ENCODE data around the gene CAND1. TPM values are rescaled to one million over a fixed set of nuclear protein-coding genes. Genes with fewer than 3 reads are reported as not detected.

The CAND1 gene
- total RNA-seq, 5 donors from 2014 or later (not counting 1 experiment from before 2014, with no cell fraction given) = 91.4 to 113 (median 107) TPM

DNA sequence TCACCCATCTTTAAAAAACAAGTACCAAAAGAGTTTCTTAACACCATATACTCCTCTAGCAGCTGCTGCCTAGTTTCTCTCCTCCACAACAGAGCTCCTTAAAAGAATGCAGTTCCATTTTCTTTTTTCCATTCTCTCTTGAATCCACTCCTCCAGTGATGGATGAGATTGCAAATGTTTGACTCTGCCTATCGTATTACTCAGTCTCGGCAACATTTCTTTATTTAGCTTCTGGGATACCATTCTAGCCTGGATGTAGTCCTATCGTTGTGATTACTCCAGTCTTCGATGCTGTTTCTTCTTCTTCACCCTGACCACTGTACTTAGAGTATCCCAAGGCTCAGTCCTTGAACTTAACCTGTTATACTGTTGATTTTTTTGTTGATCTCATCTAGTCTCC is 30.8 kb downstream of the CAND1 start:
- WGBS (ENCODE audit: insufficient coverage) = 100% methylated on average over 2 of the region's 4 CpGs
- POLR2A ChIA-PET = interaction anchor here (0.5 to 0.8 kb wide), 3 partner anchors 12 to 935 kb away, joined by 3 to 6 read pairs (median 4); no protein-coding TSS in a partner anchor
- Histone ChIP-seq H3K9me3 (no peaks in the 10 kb centered on the region), H3K4me1 (ENCODE audit: control insufficient read depth in 1 of 2, extremely low read depth in 1 of 2, insufficient read depth in 2 of 2, low read length in 2 of 2) (no peaks in the 10 kb centered on the region), H3K4me3 (ENCODE audit: control insufficient read depth in 1 of 2, extremely low read depth in 1 of 2, low read length in 1 of 2) (no peak overlapping the region), H3K36me3 (ENCODE audit: control insufficient read depth in 2 of 2, extremely low read depth in 1 of 2, insufficient read depth in 1 of 2, low read length in 1 of 2) (peaks cover 0 to 52% of the 10 kb centered on the region in 2 donors), H3K27me3 (replicated peaks in 1 of 2; ENCODE audit: control insufficient read depth in 2 of 2, extremely low read depth in 1 of 2, insufficient read depth in 2 of 2, low read length in 1 of 2) (no peaks in the 10 kb centered on the region), H3K27ac (ENCODE audit: low read length) (no peak overlapping the region)
- H3K4me1 Mint-ChIP-seq = peaks cover 17 to 28% (median 22%) of the 10 kb centered on the region in 3 donors
- H3K9me3 Mint-ChIP-seq = no peaks in the 10 kb centered on the region
- ATAC-seq (replicated peaks in 1 of 4) (no peak), DNase-seq (no peak)
- peaks cover 70% of the 10 kb centered on the region for H3K36me3 Mint-ChIP-seq
- CTCF ChIA-PET = interaction anchor here in 1 of 2 donors (1.9 kb wide), 1 partner anchor 31 kb away, joined by 5 read pairs; the partner anchor contains the start of gene CAND1
- no peak overlapping the region for H3K27ac Mint-ChIP-seq
- H3K4me3 Mint-ChIP-seq = no peak overlapping the region
- H3K27me3 Mint-ChIP-seq = no peaks in the 10 kb centered on the region

DNA sequence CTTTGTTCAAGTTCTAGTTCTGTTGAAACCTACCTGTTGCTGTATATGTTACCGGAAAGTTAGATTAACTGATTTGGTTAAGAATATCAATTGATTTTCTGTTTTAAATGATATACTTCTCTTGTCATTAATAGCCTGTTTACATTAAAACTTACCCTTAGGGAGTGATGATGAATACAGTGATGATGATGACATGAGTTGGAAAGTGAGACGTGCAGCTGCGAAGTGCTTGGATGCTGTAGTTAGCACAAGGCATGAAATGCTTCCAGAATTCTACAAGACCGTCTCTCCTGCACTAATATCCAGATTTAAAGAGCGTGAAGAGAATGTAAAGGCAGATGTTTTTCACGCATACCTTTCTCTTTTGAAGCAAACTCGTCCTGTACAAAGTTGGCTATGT is 33.0 kb downstream of the CAND1 start:
- no peaks in the 10 kb centered on the region for H3K9me3 ChIP-seq
- Mint-ChIP-seq H3K36me3 (peaks cover 71% of the 10 kb centered on the region), H3K4me3 (no peak overlapping the region), H3K27me3 (no peaks in the 10 kb centered on the region), H3K4me1 (peaks cover 9 to 15% (median 10%) of the 10 kb centered on the region in 3 donors), H3K27ac (no peak overlapping the region), H3K9me3 (no peaks in the 10 kb centered on the region)
- no peaks in the 10 kb centered on the region for H3K4me1 ChIP-seq (ENCODE audit: control insufficient read depth in 1 of 2, extremely low read depth in 1 of 2, insufficient read depth in 2 of 2, low read length in 2 of 2)
- peaks cover 0 to 58% of the 10 kb centered on the region in 2 donors for H3K36me3 ChIP-seq (ENCODE audit: control insufficient read depth in 2 of 2, extremely low read depth in 1 of 2, insufficient read depth in 1 of 2, low read length in 1 of 2)
- ChIA-PET CTCF (interaction anchor here in 1 of 2 donors (0.5 to 1.9 kb wide), 2 partner anchors 15 to 33 kb away, joined by 3 to 5 read pairs; partner anchors contain the start of gene CAND1), POLR2A (no interaction called here)
- no peak overlapping the region for H3K4me3 ChIP-seq (ENCODE audit: control insufficient read depth in 1 of 2, extremely low read depth in 1 of 2, low read length in 1 of 2)
- 100% methylated on average over 2 of the region's 7 CpGs for WGBS (ENCODE audit: insufficient coverage)
- H3K27ac ChIP-seq (ENCODE audit: low read length) = no peak overlapping the region
- ATAC-seq (replicated peaks in 1 of 4) (no peak), DNase-seq (no peak)
- H3K27me3 ChIP-seq (replicated peaks in 1 of 2; ENCODE audit: control insufficient read depth in 2 of 2, extremely low read depth in 1 of 2, insufficient read depth in 2 of 2, low read length in 1 of 2) = no peaks in the 10 kb centered on the region

DNA sequence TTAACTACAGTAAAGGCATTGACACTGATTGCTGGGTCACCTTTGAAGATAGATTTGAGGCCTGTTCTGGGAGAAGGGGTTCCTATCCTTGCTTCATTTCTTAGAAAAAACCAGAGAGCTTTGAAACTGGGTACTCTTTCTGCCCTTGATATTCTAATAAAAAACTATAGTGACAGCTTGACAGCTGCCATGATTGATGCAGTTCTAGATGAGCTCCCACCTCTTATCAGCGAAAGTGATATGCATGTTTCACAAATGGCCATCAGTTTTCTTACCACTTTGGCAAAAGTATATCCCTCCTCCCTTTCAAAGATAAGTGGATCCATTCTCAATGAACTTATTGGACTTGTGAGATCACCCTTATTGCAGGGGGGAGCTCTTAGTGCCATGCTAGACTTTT is 36.4 kb downstream of the CAND1 start:
- no peaks in the 10 kb centered on the region for H3K4me1 ChIP-seq (ENCODE audit: control insufficient read depth in 1 of 2, extremely low read depth in 1 of 2, insufficient read depth in 2 of 2, low read length in 2 of 2)
- no peak overlapping the region for H3K27ac Mint-ChIP-seq
- peaks cover 0 to 3% (median 2%) of the 10 kb centered on the region in 3 donors for H3K4me1 Mint-ChIP-seq
- H3K36me3 Mint-ChIP-seq = peaks cover 69% of the 10 kb centered on the region
- no peak overlapping the region for H3K27ac ChIP-seq (ENCODE audit: low read length)
- H3K4me3 Mint-ChIP-seq = no peak overlapping the region
- H3K9me3 ChIP-seq = no peaks in the 10 kb centered on the region
- no peaks in the 10 kb centered on the region for H3K27me3 ChIP-seq (replicated peaks in 1 of 2; ENCODE audit: control insufficient read depth in 2 of 2, extremely low read depth in 1 of 2, insufficient read depth in 2 of 2, low read length in 1 of 2)
- CTCF ChIA-PET = interaction anchor here (0.5 to 1.2 kb wide), 2 partner anchors 8 to 18 kb away, joined by 3 to 5 read pairs; no protein-coding TSS in a partner anchor
- H3K4me3 ChIP-seq (ENCODE audit: control insufficient read depth in 1 of 2, extremely low read depth in 1 of 2, low read length in 1 of 2) = no peak overlapping the region
- DNase-seq = no peak
- peaks cover 0 to 73% of the 10 kb centered on the region in 2 donors for H3K36me3 ChIP-seq (ENCODE audit: control insufficient read depth in 2 of 2, extremely low read depth in 1 of 2, insufficient read depth in 1 of 2, low read length in 1 of 2)
- H3K27me3 Mint-ChIP-seq = no peaks in the 10 kb centered on the region
- no peak for ATAC-seq (replicated peaks in 1 of 4)
- POLR2A ChIA-PET = interaction anchor here in 1 of 2 donors (0.5 kb wide), 1 partner anchor 1536 kb away, joined by 3 read pairs; no protein-coding TSS in a partner anchor
- 90% methylated on average over 1 of the region's 1 CpG for WGBS (ENCODE audit: insufficient coverage)
- H3K9me3 Mint-ChIP-seq = no peaks in the 10 kb centered on the region

DNA sequence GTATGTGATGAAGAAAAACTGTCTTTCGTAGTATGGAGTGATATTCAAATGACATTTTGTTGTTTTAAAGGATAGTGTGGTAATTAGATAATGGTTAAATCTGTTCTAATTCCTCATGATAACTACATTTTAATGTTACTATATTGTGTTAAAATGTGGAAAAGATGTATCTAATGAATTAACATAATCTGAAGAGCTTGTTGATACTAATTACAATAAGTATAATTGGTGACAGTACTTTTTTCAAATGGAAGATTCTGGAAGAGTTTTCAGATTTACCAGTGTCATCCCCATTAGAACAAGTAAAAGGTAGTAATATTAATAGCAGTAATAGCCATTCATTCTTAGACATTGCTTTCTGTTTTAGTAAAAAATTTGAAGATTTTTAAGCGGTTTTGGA is 37.6 kb downstream of the CAND1 start:
- POLR2A ChIA-PET = interaction anchor here in 1 of 2 donors (0.5 kb wide), 2 partner anchors 20 to 519 kb away, joined by 3 read pairs; no protein-coding TSS in a partner anchor
- no peaks in the 10 kb centered on the region for H3K4me1 ChIP-seq (ENCODE audit: control insufficient read depth in 1 of 2, extremely low read depth in 1 of 2, insufficient read depth in 2 of 2, low read length in 2 of 2)
- no peaks in the 10 kb centered on the region for H3K27me3 Mint-ChIP-seq
- H3K36me3 ChIP-seq (ENCODE audit: control insufficient read depth in 2 of 2, extremely low read depth in 1 of 2, insufficient read depth in 1 of 2, low read length in 1 of 2) = peaks cover 0 to 83% of the 10 kb centered on the region in 2 donors
- H3K27me3 ChIP-seq (replicated peaks in 1 of 2; ENCODE audit: control insufficient read depth in 2 of 2, extremely low read depth in 1 of 2, insufficient read depth in 2 of 2, low read length in 1 of 2) = no peaks in the 10 kb centered on the region
- peaks cover 0 to 3% (median 0%) of the 10 kb centered on the region in 3 donors for H3K4me1 Mint-ChIP-seq
- H3K27ac Mint-ChIP-seq = no peak overlapping the region
- CTCF ChIA-PET = no interaction called here
- DNase-seq (no peak), ATAC-seq (replicated peaks in 1 of 4) (no peak)
- no peak overlapping the region for H3K27ac ChIP-seq (ENCODE audit: low read length)
- H3K4me3 Mint-ChIP-seq = no peak overlapping the region
- H3K36me3 Mint-ChIP-seq = peaks cover 78% of the 10 kb centered on the region
- no peaks in the 10 kb centered on the region for H3K9me3 ChIP-seq
- H3K9me3 Mint-ChIP-seq = no peaks in the 10 kb centered on the region
- 100% methylated on average over 1 of the region's 2 CpGs for WGBS (ENCODE audit: insufficient coverage)
- H3K4me3 ChIP-seq (ENCODE audit: control insufficient read depth in 1 of 2, extremely low read depth in 1 of 2, low read length in 1 of 2) = no peak overlapping the region

DNA sequence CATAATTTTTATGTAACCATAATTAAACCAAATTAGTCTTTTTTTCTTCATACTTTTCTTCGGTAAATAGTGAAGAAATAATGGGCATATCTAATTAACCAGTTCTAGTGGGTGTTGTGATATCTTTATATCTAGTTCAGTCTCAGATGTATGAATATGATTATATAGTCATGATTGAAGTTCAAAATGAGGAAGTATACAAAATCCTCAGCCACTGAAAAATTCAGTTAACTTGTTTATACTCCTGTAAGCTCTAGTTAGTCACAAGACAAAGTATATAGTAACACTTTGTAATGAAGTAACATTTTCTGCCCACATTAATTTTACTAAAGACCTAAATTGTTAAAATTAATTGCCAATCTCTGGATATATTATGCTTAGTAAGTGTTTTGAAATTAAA is 46.5 kb downstream of the CAND1 start:
- CTCF ChIA-PET = interaction anchor here (0.7 to 1.0 kb wide), 2 partner anchors 42 to 1237 kb away, joined by 3 to 8 read pairs; no protein-coding TSS in a partner anchor
- H3K36me3 ChIP-seq (ENCODE audit: control insufficient read depth in 2 of 2, extremely low read depth in 1 of 2, insufficient read depth in 1 of 2, low read length in 1 of 2) = peaks cover 2 to 37% of the 10 kb centered on the region in 2 donors
- H3K4me3 Mint-ChIP-seq = no peak overlapping the region

DNA sequence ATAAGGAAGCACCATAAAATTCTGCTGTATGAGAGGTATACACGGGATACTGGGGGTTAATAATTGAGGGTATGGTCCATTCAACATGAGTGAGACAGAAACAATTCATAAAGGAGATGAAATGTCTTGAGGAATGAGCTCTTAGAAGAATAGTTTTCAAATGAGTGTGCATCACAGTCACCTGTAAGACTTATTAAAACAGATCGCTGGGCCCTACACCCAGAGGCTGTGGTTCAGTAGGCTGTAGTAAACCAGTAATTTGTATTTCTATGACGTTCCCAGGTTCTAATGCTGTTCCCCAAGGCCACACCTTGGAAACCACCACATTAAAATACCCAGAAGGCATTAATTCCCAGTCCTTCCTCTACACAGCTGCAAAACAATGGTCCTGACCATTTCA is 49.6 kb downstream of the CAND1 start:
- ChIA-PET CTCF (no interaction called here), POLR2A (no interaction called here)
- peaks cover 49% of the 10 kb centered on the region for H3K36me3 Mint-ChIP-seq
- peaks cover 0 to 3% (median 0%) of the 10 kb centered on the region in 3 donors for H3K9me3 Mint-ChIP-seq
- Histone ChIP-seq H3K9me3 (no peaks in the 10 kb centered on the region), H3K27ac (ENCODE audit: low read length) (no peak overlapping the region), H3K4me3 (ENCODE audit: control insufficient read depth in 1 of 2, extremely low read depth in 1 of 2, low read length in 1 of 2) (no peak overlapping the region), H3K4me1 (ENCODE audit: control insufficient read depth in 1 of 2, extremely low read depth in 1 of 2, insufficient read depth in 2 of 2, low read length in 2 of 2) (no peaks in the 10 kb centered on the region), H3K27me3 (replicated peaks in 1 of 2; ENCODE audit: control insufficient read depth in 2 of 2, extremely low read depth in 1 of 2, insufficient read depth in 2 of 2, low read length in 1 of 2) (peaks cover 0 to 3% of the 10 kb centered on the region in 2 experiments), H3K36me3 (ENCODE audit: control insufficient read depth in 2 of 2, extremely low read depth in 1 of 2, insufficient read depth in 1 of 2, low read length in 1 of 2) (peaks cover 2 to 10% of the 10 kb centered on the region in 2 donors)
- H3K27ac Mint-ChIP-seq = no peak overlapping the region
- DNase-seq (no peak), ATAC-seq (replicated peaks in 1 of 4) (no peak)
- WGBS (ENCODE audit: insufficient coverage) = 100% methylated on average over 2 of the region's 3 CpGs
- no peaks in the 10 kb centered on the region for H3K27me3 Mint-ChIP-seq
- peaks cover 11 to 18% (median 12%) of the 10 kb centered on the region in 3 donors for H3K4me1 Mint-ChIP-seq
- no peak overlapping the region for H3K4me3 Mint-ChIP-seq

More for the DNA sequence above, 46.5 kb downstream of the CAND1 start:
- Histone ChIP-seq H3K27me3 (replicated peaks in 1 of 2; ENCODE audit: control insufficient read depth in 2 of 2, extremely low read depth in 1 of 2, insufficient read depth in 2 of 2, low read length in 1 of 2) (no peaks in the 10 kb centered on the region), H3K9me3 (no peaks in the 10 kb centered on the region), H3K4me3 (ENCODE audit: control insufficient read depth in 1 of 2, extremely low read depth in 1 of 2, low read length in 1 of 2) (no peak overlapping the region), H3K4me1 (ENCODE audit: control insufficient read depth in 1 of 2, extremely low read depth in 1 of 2, insufficient read depth in 2 of 2, low read length in 2 of 2) (no peaks in the 10 kb centered on the region), H3K27ac (ENCODE audit: low read length) (no peak overlapping the region)
- no peak overlapping the region for H3K27ac Mint-ChIP-seq
- DNase-seq = no peak
- ATAC-seq (replicated peaks in 1 of 4) = no peak
- H3K4me1 Mint-ChIP-seq = peaks cover 3 to 10% (median 5%) of the 10 kb centered on the region in 3 donors
- H3K36me3 Mint-ChIP-seq = peaks cover 59% of the 10 kb centered on the region
- POLR2A ChIA-PET = no interaction called here
- WGBS (ENCODE audit: insufficient coverage) = no CpG with 5 or more reads among the region's 1 CpG
- no peaks in the 10 kb centered on the region for H3K9me3 Mint-ChIP-seq
- H3K27me3 Mint-ChIP-seq = no peaks in the 10 kb centered on the region

All from T-cell (primary cell).